NT2/D1 (cell line): ENCODE data around the gene KDM3A.

Experiments used
- SUZ12 ChIP-seq: IDR thresholded peaks from 2 replicates; pipeline ENCODE4 v1.6.1; 2011; ENCODE audit not compliant: insufficient read length, insufficient read depth; ENCODE audit errors: extremely low read depth
- YY1 ChIP-seq: IDR thresholded peaks from 2 replicates; pipeline ENCODE4 v1.6.1; 2011; ENCODE audit not compliant: insufficient read length, insufficient read depth
- ZNF274 ChIP-seq: IDR thresholded peaks from 2 replicates; pipeline ENCODE4 v1.6.1; 2011; ENCODE audit warnings: mild to moderate bottlenecking, low read depth, low read length

GRCh38 chr2:86468162-86469033, 27.2 kb downstream of the KDM3A start:
- no peak for TF ChIP-seq YY1
- TF ChIP-seq ZNF274: no peak
- TF ChIP-seq SUZ12: no peak
